Subcutaneous adipose tissue (tissue), 4 donors: ENCODE measurements around the gene MTFP1. TPM values are rescaled to one million over a fixed set of nuclear protein-coding genes. Genes with fewer than 3 reads are reported as not detected.

Experiments used
- CTCF ChIP-seq: fragments of 450-650 bp; IDR thresholded peaks from one replicate; pipeline ENCODE4 v1.5.1; 2016; ENCODE audit warnings: low read depth, mild to moderate bottlenecking, control low read depth, antibody characterized with exemption, moderate library complexity
- total RNA-seq, 4 donors: library from RNA; depleted of rRNA; stranded (reverse); fragments of >200 nt; gene quantifications; one replicate each; pipeline ENCODE4 v1.1.0, GENCODE V29; 2016

The MTFP1 gene
- total RNA-seq, 4 donors from 2014 or later = 5.1 to 15.3 (median 8.1) TPM

GRCh38 chr22:30438559-30438958 lies 13.0 kb downstream of the MTFP1 start:
- TF ChIP-seq CTCF = no peak

- TF ChIP-seq CTCF = no peak
Measured at GRCh38 chr22:30439226-30439625, 13.7 kb downstream of the MTFP1 start.

- no peak for TF ChIP-seq CTCF
Measured at GRCh38 chr22:30439836-30440235, 14.3 kb downstream of the MTFP1 start.

- no peak for TF ChIP-seq CTCF
Measured at GRCh38 chr22:30441088-30441487, 15.5 kb downstream of the MTFP1 start.

- TF ChIP-seq CTCF = no peak
Measured at GRCh38 chr22:30444632-30445437, 19.3 kb downstream of the MTFP1 start.

- no peak for TF ChIP-seq CTCF
Measured at GRCh38 chr22:30445438-30446145, 20.0 kb downstream of the MTFP1 start.

GRCh38 chr22:30447656-30448055 lies 22.1 kb downstream of the MTFP1 start:
- no peak for TF ChIP-seq CTCF
